ENCODE data around the gene SH3RF3.

SH3RF3 gene

DNA sequence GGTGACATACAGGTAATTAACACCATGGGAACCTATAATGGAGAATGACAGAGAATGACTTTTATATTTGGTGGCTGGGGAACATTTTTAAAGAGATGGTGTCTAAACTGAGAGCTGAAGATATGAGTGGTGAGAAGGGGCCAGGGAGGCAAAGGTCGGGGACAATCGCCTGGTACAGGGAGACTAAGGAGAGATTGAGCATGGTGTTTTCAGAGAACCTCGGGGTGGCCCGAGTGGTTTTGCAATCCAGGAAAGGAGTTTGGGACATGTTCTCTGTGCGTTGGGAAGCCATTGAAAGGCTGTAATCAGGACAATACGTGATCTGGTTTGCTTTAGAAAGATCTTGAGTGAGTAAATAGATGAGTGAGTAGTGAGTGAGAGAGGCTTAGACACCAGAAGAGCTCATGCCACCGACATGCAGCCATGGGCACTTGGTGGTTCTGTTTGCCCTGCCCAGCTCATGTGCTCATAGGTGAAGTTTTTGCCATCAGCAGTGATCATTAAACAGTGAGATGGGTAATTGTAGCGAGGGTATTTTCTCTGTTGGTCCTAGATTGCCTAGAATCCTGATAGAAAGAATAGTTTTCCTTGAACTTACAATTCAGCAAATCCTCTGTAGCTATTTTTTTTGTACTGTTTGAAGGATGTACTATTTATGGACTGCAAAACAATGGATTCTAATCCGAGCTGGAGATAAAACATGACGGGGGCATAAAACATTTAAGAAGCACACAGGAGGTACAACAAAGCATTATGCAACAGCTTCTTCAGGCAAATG lies 114.7 kb downstream of the SH3RF3 start:
- no peak overlapping the region for H3K4me3 ChIP-seq (ENCODE audit: low read length)
- TF ChIP-seq, protein P1, sequence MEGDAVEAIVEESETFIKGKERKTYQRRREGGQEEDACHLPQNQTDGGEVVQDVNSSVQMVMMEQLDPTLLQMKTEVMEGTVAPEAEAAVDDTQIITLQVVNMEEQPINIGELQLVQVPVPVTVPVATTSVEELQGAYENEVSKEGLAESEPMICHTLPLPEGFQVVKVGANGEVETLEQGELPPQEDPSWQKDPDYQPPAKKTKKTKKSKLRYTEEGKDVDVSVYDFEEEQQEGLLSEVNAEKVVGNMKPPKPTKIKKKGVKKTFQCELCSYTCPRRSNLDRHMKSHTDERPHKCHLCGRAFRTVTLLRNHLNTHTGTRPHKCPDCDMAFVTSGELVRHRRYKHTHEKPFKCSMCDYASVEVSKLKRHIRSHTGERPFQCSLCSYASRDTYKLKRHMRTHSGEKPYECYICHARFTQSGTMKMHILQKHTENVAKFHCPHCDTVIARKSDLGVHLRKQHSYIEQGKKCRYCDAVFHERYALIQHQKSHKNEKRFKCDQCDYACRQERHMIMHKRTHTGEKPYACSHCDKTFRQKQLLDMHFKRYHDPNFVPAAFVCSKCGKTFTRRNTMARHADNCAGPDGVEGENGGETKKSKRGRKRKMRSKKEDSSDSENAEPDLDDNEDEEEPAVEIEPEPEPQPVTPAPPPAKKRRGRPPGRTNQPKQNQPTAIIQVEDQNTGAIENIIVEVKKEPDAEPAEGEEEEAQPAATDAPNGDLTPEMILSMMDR (IDR thresholded peaks at IDR 0.05; ENCODE audit: insufficient read depth, low read depth, low read length, missing control alignments) = no peak
- no peak for DNase-seq (ENCODE audit: low read depth)

GRCh38 chr2:109244304-109244582 lies 115.2 kb downstream of the SH3RF3 start:
- no peak for DNase-seq (ENCODE audit: low read depth)
- no peak overlapping the region for H3K4me3 ChIP-seq (ENCODE audit: low read length)
- TF ChIP-seq, protein P1 (IDR thresholded peaks at IDR 0.05; ENCODE audit: insufficient read depth, low read depth, low read length, missing control alignments) = no peak

DNA sequence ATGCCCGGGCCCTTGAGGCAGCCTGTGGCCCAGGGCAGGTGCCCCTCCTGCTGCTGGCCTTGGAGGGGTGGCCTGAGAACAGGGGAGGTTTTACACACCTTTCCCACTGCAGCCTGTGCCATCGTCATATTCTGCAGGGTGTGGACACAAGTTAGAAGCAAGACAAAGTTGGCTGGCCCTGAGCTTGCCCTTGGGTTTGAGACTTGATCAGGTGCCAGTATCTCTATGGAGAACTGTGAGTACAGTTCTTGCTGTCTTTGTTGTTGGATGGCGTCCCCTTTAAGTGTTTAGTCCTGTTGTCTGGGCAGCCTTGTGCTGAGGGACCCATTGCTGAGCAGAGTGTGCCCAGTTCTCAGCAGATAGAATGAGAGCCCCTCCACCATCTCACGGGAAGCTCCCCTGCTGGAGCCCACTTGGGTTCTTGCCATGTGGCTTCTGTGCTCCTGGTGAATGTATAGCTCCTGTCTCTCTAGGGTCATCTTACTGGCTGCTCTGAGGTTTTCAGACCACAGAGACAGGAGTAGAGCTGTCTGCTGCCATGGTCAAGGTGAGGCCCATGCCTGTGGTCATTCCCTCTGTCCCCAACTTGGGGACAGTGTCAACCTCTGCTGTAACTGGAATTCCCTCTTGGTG lies 115.9 kb downstream of the SH3RF3 start:
- TF ChIP-seq, protein P1 (IDR thresholded peaks at IDR 0.05; ENCODE audit: insufficient read depth, low read depth, low read length, missing control alignments) = no peak
- H3K4me3 ChIP-seq (ENCODE audit: low read length) = no peak overlapping the region
- no peak for DNase-seq (ENCODE audit: low read depth)

- TF ChIP-seq, protein P1 (IDR thresholded peaks at IDR 0.05; ENCODE audit: insufficient read depth, low read depth, low read length, missing control alignments) = no peak
- H3K4me3 ChIP-seq (ENCODE audit: low read length) = no peak overlapping the region
- DNase-seq (ENCODE audit: low read depth) = no peak
Observed at GRCh38 chr2:109246176-109246575, 117.2 kb downstream of the SH3RF3 start.

GRCh38 chr2:109246616-109247015 lies 117.6 kb downstream of the SH3RF3 start:
- no peak for DNase-seq (ENCODE audit: low read depth)
- TF ChIP-seq, protein P1 (IDR thresholded peaks at IDR 0.05; ENCODE audit: insufficient read depth, low read depth, low read length, missing control alignments) = no peak

DNA sequence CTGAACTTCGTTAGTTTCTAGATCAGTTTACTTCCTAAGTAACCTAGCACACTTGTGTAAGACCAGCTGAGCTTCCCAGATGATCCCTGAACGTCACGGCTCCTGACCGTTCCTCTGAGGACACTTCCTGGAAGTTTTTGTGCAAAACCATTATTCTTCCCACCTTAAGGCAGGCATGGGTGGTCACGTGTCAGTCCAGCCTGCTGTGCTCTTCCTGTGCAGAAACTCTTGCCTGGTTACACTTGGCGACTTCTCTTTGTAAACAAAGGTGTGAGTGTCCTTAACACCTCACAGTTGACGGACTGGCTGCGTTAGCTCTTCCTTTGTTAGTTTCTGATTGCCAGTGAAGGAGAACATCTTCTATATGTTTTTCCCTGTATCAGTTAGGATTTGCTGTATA lies 118.3 kb downstream of the SH3RF3 start:
- no peak for DNase-seq (ENCODE audit: low read depth)
- no peak overlapping the region for H3K4me3 ChIP-seq (ENCODE audit: low read length)
- TF ChIP-seq, protein P1 (IDR thresholded peaks at IDR 0.05; ENCODE audit: insufficient read depth, low read depth, low read length, missing control alignments) = no peak

More at GRCh38 chr2:109246616-109247015, 117.6 kb downstream of the SH3RF3 start:
- no peak overlapping the region for H3K4me3 ChIP-seq (ENCODE audit: low read length)

DNA sequence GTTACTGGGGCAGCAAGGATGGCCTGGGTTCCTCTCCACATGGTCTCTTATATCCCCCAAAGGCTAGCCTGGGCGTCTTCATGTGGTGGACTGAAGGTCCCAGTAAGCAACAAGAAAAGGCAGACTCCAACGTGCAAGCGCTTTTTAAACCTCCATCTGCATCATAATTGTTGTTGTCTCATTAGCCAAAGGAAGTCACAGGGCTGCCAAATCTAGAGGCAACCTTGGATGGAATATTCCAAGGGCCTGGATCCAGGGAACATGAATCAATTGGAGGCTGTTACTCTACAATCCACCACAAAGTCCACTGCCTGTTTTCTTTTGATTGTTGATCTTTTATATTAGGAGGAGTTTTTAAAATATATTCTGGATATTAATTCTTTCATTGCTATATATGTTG lies 118.8 kb downstream of the SH3RF3 start:
- H3K4me3 ChIP-seq (ENCODE audit: low read length) = no peak overlapping the region
- TF ChIP-seq, protein P1 (IDR thresholded peaks at IDR 0.05; ENCODE audit: insufficient read depth, low read depth, low read length, missing control alignments) = no peak
- no peak for DNase-seq (ENCODE audit: low read depth)
